HEK293 (cell line): Measurements from ENCODE around the gene CDC42.
A peak's percentile ranks its signal among the peaks of the same experiment; 100 is the strongest.

ENCODE experiments used
- SCRT2 ChIP-seq: fragments of 450-650 bp; formaldehyde crosslinking; IDR thresholded peaks from 2 replicates; pipeline ENCODE4 v1.5.1; 2016; ENCODE audit warnings: missing biosample characterization, missing genetic modification characterization
- SP3 ChIP-seq: fragments of 450-650 bp; formaldehyde crosslinking; IDR thresholded peaks from 2 replicates; pipeline ENCODE4 v1.5.1; 2016; ENCODE audit warnings: missing biosample characterization, missing genetic modification characterization
- WT1 ChIP-seq: fragments of 450-650 bp; formaldehyde crosslinking; IDR thresholded peaks from 2 replicates; pipeline ENCODE4 v1.5.1; 2016; ENCODE audit warnings: missing biosample characterization, missing genetic modification characterization
- YY1 ChIP-seq: fragments of 450-650 bp; formaldehyde crosslinking; IDR thresholded peaks from 2 replicates; pipeline ENCODE4 v1.5.1; 2018; ENCODE audit warnings: missing biosample characterization, missing genetic modification characterization
- ZBTB1 ChIP-seq: fragments of 450-650 bp; formaldehyde crosslinking; IDR thresholded peaks from 2 replicates; pipeline ENCODE4 v1.5.1; 2016; ENCODE audit warnings: missing biosample characterization, missing genetic modification characterization
- ZBTB17 ChIP-seq: fragments of 450-650 bp; formaldehyde crosslinking; IDR thresholded peaks from 2 replicates; pipeline ENCODE4 v1.5.1; 2016; ENCODE audit warnings: missing biosample characterization, missing genetic modification characterization
- ZNF155 ChIP-seq: fragments of 450-650 bp; formaldehyde crosslinking; IDR thresholded peaks from 2 replicates; pipeline ENCODE4 v1.5.1; 2016; ENCODE audit warnings: missing biosample characterization, missing genetic modification characterization
- ZNF202 ChIP-seq: fragments of 450-650 bp; formaldehyde crosslinking; IDR thresholded peaks from 2 replicates; pipeline ENCODE4 v1.5.1; 2016; ENCODE audit warnings: missing biosample characterization, missing genetic modification characterization, borderline replicate concordance
- ZNF211 ChIP-seq: fragments of 450-650 bp; formaldehyde crosslinking; IDR thresholded peaks from 2 replicates; pipeline ENCODE4 v1.5.1; 2016; ENCODE audit warnings: low read depth, missing biosample characterization, missing genetic modification characterization
- ZNF221 ChIP-seq: fragments of 450-650 bp; formaldehyde crosslinking; IDR thresholded peaks from 2 replicates; pipeline ENCODE4 v1.5.1; 2017; ENCODE audit warnings: missing biosample characterization, missing genetic modification characterization, borderline replicate concordance
- ZNF23 ChIP-seq: fragments of 450-650 bp; formaldehyde crosslinking; IDR thresholded peaks from 2 replicates; pipeline ENCODE4 v1.5.1; 2016; ENCODE audit warnings: missing biosample characterization, missing genetic modification characterization, borderline replicate concordance
- ZNF24 ChIP-seq: fragments of 450-650 bp; formaldehyde crosslinking; IDR thresholded peaks from 2 replicates; pipeline ENCODE4 v1.5.1; 2016; ENCODE audit warnings: missing biosample characterization, missing genetic modification characterization
- ZNF248 ChIP-seq: fragments of 450-650 bp; formaldehyde crosslinking; IDR thresholded peaks from 2 replicates; pipeline ENCODE4 v1.5.1; 2017; ENCODE audit warnings: missing biosample characterization, missing genetic modification characterization
- ZNF341 ChIP-seq: fragments of 450-650 bp; formaldehyde crosslinking; IDR thresholded peaks from 2 replicates; pipeline ENCODE4; 2016; ENCODE audit warnings: low read depth, missing biosample characterization, missing genetic modification characterization
- ZNF366 ChIP-seq: fragments of 450-650 bp; formaldehyde crosslinking; conservative IDR thresholded peaks from 2 replicates; pipeline ENCODE4 v1.5.1; 2016; ENCODE audit warnings: missing biosample characterization, missing genetic modification characterization
- ZNF501 ChIP-seq: fragments of 450-650 bp; formaldehyde crosslinking; IDR thresholded peaks from 2 replicates; pipeline ENCODE4 v1.5.1; 2016; ENCODE audit warnings: missing biosample characterization, missing genetic modification characterization
- ZNF521 ChIP-seq: fragments of 450-650 bp; formaldehyde crosslinking; IDR thresholded peaks from 2 replicates; pipeline ENCODE4 v1.5.1; 2017; ENCODE audit warnings: missing biosample characterization, mild to moderate bottlenecking, missing genetic modification characterization
- ZNF560 ChIP-seq: fragments of 450-650 bp; formaldehyde crosslinking; IDR thresholded peaks from 2 replicates; pipeline ENCODE4 v1.5.1; 2017; ENCODE audit warnings: missing biosample characterization, missing genetic modification characterization, borderline replicate concordance
- ZNF600 ChIP-seq: fragments of 450-650 bp; formaldehyde crosslinking; IDR thresholded peaks from 2 replicates; pipeline ENCODE4 v1.5.1; 2016; ENCODE audit warnings: missing biosample characterization, missing genetic modification characterization
- ZNF629 ChIP-seq: fragments of 450-650 bp; formaldehyde crosslinking; IDR thresholded peaks from 2 replicates; pipeline ENCODE4 v1.5.1; 2017; ENCODE audit warnings: missing biosample characterization, missing genetic modification characterization
- ZNF645 ChIP-seq: fragments of 450-650 bp; formaldehyde crosslinking; IDR thresholded peaks from 2 replicates; pipeline ENCODE4; 2016; ENCODE audit warnings: missing biosample characterization, missing genetic modification characterization
- ZNF677 ChIP-seq: fragments of 450-650 bp; IDR thresholded peaks from 2 replicates; pipeline ENCODE4 v1.5.0; 2018; ENCODE audit warnings: missing biosample characterization, mild to moderate bottlenecking, missing genetic modification characterization, moderate library complexity
- ZNF701 ChIP-seq: fragments of 450-650 bp; formaldehyde crosslinking; IDR thresholded peaks from 2 replicates; pipeline ENCODE4 v1.5.1; 2016; ENCODE audit warnings: missing biosample characterization, missing genetic modification characterization
- ZNF707 ChIP-seq: fragments of 450-650 bp; formaldehyde crosslinking; IDR thresholded peaks from 2 replicates; pipeline ENCODE4 v1.5.1; 2016; ENCODE audit warnings: missing biosample characterization, missing genetic modification characterization
- ZNF792 ChIP-seq: fragments of 450-650 bp; formaldehyde crosslinking; IDR thresholded peaks from 2 replicates; pipeline ENCODE4 v1.5.1; 2016; ENCODE audit warnings: missing biosample characterization, missing genetic modification characterization
- TF ChIP-seq, protein P1 (sequence below): fragments of 450-650 bp; formaldehyde crosslinking; IDR thresholded peaks from 2 replicates; pipeline ENCODE4 v1.5.1; 2016; ENCODE audit warnings: missing biosample characterization, missing genetic modification characterization
- TF ChIP-seq, protein P2 (sequence below): fragments of 450-650 bp; formaldehyde crosslinking; IDR thresholded peaks from 2 replicates; pipeline ENCODE4 v1.5.1; 2016; ENCODE audit warnings: missing biosample characterization, missing genetic modification characterization
- TF ChIP-seq, protein P3 (sequence below): fragments of 450-650 bp; formaldehyde crosslinking; IDR thresholded peaks from 2 replicates; pipeline ENCODE4 v1.5.1; 2017; ENCODE audit warnings: missing biosample characterization, missing genetic modification characterization
- TF ChIP-seq, protein P4 (sequence below): fragments of 450-650 bp; formaldehyde crosslinking; IDR thresholded peaks from 2 replicates; pipeline ENCODE4 v1.5.1; 2016; ENCODE audit warnings: missing biosample characterization, missing genetic modification characterization
- TF ChIP-seq, protein P5 (sequence below): fragments of 450-650 bp; formaldehyde crosslinking; IDR thresholded peaks from 2 replicates; pipeline ENCODE4 v1.5.1; 2016; ENCODE audit warnings: missing biosample characterization, missing genetic modification characterization

Gene CDC42

GRCh38 chr1:22121421-22121911, 69.0 kb downstream of the CDC42 start (continued):
- TF ChIP-seq, protein P1, sequence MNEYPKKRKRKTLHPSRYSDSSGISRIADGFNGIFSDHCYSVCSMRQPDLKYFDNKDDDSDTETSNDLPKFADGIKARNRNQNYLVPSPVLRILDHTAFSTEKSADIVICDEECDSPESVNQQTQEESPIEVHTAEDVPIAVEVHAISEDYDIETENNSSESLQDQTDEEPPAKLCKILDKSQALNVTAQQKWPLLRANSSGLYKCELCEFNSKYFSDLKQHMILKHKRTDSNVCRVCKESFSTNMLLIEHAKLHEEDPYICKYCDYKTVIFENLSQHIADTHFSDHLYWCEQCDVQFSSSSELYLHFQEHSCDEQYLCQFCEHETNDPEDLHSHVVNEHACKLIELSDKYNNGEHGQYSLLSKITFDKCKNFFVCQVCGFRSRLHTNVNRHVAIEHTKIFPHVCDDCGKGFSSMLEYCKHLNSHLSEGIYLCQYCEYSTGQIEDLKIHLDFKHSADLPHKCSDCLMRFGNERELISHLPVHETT (tag by site-specific recombination) = no peak
- TF ChIP-seq ZNF707 (tag by site-specific recombination) = no peak
- TF ChIP-seq ZNF211 = no peak
- no peak for TF ChIP-seq ZNF366 (tag by site-specific recombination)
- no peak for TF ChIP-seq ZNF341 (tag by site-specific recombination)
- no peak for TF ChIP-seq ZNF501 (tag by site-specific recombination)
- TF ChIP-seq, protein P2, sequence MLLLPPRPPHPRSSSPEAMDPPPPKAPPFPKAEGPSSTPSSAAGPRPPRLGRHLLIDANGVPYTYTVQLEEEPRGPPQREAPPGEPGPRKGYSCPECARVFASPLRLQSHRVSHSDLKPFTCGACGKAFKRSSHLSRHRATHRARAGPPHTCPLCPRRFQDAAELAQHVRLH (tag by site-specific recombination) = no peak
- TF ChIP-seq ZNF24 (tag by site-specific recombination) = no peak
- TF ChIP-seq ZNF560 (tag by site-specific recombination) = no peak
- TF ChIP-seq, protein P3, sequence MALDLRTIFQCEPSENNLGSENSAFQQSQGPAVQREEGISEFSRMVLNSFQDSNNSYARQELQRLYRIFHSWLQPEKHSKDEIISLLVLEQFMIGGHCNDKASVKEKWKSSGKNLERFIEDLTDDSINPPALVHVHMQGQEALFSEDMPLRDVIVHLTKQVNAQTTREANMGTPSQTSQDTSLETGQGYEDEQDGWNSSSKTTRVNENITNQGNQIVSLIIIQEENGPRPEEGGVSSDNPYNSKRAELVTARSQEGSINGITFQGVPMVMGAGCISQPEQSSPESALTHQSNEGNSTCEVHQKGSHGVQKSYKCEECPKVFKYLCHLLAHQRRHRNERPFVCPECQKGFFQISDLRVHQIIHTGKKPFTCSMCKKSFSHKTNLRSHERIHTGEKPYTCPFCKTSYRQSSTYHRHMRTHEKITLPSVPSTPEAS (tag by site-specific recombination) = no peak
- no peak for TF ChIP-seq ZBTB17 (tag by site-specific recombination)
- TF ChIP-seq YY1 (tag by site-specific recombination) = no peak
- TF ChIP-seq, protein P4, sequence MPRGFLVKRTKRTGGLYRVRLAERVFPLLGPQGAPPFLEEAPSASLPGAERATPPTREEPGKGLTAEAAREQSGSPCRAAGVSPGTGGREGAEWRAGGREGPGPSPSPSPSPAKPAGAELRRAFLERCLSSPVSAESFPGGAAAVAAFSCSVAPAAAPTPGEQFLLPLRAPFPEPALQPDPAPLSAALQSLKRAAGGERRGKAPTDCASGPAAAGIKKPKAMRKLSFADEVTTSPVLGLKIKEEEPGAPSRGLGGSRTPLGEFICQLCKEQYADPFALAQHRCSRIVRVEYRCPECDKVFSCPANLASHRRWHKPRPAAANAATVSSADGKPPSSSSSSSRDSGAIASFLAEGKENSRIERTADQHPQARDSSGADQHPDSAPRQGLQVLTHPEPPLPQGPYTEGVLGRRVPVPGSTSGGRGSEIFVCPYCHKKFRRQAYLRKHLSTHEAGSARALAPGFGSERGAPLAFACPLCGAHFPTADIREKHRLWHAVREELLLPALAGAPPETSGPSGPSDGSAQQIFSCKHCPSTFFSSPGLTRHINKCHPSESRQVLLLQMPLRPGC (tag by site-specific recombination) = no peak
- TF ChIP-seq SP3 (tag by site-specific recombination) = peak; percentile 41
- no peak for TF ChIP-seq ZNF248 (tag by site-specific recombination)
- no peak for TF ChIP-seq ZNF202
- no peak for TF ChIP-seq ZNF23 (tag by site-specific recombination)
- no peak for TF ChIP-seq ZNF521 (tag by site-specific recombination)
- TF ChIP-seq ZNF645 = no peak
- TF ChIP-seq ZNF792 = no peak
- no peak for TF ChIP-seq ZNF221 (tag by site-specific recombination)
- TF ChIP-seq ZNF155 (tag by site-specific recombination) = no peak
- TF ChIP-seq WT1 (tag by site-specific recombination) = peak; percentile 84
- TF ChIP-seq SCRT2 = no peak
- no peak for TF ChIP-seq ZNF677 (tag by site-specific recombination)
- TF ChIP-seq ZNF600 (tag by site-specific recombination) = 0 out of 2 replicates have a peak, but pooled peaks have one; percentile 15
- no peak for TF ChIP-seq ZNF701
- no peak for TF ChIP-seq ZBTB1
- TF ChIP-seq, protein P5, sequence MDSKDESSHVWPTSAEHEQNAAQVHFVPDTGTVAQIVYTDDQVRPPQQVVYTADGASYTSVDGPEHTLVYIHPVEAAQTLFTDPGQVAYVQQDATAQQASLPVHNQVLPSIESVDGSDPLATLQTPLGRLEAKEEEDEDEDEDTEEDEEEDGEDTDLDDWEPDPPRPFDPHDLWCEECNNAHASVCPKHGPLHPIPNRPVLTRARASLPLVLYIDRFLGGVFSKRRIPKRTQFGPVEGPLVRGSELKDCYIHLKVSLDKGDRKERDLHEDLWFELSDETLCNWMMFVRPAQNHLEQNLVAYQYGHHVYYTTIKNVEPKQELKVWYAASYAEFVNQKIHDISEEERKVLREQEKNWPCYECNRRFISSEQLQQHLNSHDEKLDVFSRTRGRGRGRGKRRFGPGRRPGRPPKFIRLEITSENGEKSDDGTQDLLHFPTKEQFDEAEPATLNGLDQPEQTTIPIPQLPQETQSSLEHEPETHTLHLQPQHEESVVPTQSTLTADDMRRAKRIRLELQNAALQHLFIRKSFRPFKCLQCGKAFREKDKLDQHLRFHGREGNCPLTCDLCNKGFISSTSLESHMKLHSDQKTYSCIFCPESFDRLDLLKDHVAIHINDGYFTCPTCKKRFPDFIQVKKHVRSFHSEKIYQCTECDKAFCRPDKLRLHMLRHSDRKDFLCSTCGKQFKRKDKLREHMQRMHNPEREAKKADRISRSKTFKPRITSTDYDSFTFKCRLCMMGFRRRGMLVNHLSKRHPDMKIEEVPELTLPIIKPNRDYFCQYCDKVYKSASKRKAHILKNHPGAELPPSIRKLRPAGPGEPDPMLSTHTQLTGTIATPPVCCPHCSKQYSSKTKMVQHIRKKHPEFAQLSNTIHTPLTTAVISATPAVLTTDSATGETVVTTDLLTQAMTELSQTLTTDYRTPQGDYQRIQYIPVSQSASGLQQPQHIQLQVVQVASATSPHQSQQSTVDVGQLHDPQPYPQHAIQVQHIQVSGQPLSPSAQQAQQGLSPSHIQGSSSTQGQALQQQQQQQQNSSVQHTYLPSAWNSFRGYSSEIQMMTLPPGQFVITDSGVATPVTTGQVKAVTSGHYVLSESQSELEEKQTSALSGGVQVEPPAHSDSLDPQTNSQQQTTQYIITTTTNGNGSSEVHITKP = no peak
- TF ChIP-seq ZNF629 (tag by site-specific recombination) = peak; percentile 11; the same call in 1 of the 2 replicates
